PC-3 (cell line): ENCODE measurements around the gene CNTD1. TPM values are rescaled to one million over a fixed set of nuclear protein-coding genes. Genes with fewer than 3 reads are reported as not detected.
A peak's percentile ranks its signal among the peaks of the same experiment; 100 is the strongest.

ENCODE experiments used
- ATAC-seq: fragments of 200-7000 bp; cut with Tn5 transposase; 2 replicates; pipeline ENCODE4 v1.9.1; 2020; ENCODE audit warnings: mild to moderate bottlenecking, moderate library complexity
- BruUV-seq: library from RNA; stranded (reverse); fragments of 400-500 nt; replicated peaks from 2 replicates; lab custom pipeline; 2021; lab: Mats Ljungman, UMichigan
- CTCF ChIA-PET: fragments of 300-600 bp; sonication (Branson Sonifier 250); formaldehyde crosslinking; loops from one replicate; lab custom pipeline; 2022; ENCODE audit warnings: antibody characterized with exemption; lab: Charles Lee
- POLR2A ChIA-PET: fragments of 300-600 bp; sonication (Branson Sonifier 250); formaldehyde crosslinking; loops from one replicate; lab custom pipeline; 2022; ENCODE audit warnings: antibody characterized with exemption; ENCODE audit not compliant: unreplicated experiment; lab: Charles Lee
- DNase-seq: peaks from one replicate; pipeline ENCODE4 v3.0.0-alpha.2; 2015
- H2AFZ ChIP-seq: fragments of 300-600 bp; sonication (generic); 2 replicates; pipeline ENCODE4 v1.6.0; 2016; ENCODE audit warnings: antibody characterized with exemption, low read length
- H3F3A ChIP-seq: fragments of 300-600 bp; sonication (generic); one replicate; pipeline ENCODE4 v1.6.0; 2017; ENCODE audit warnings: antibody characterized with exemption, low read length, control low read depth, mild to moderate bottlenecking; ENCODE audit not compliant: unreplicated experiment
- H3K27ac ChIP-seq: fragments of 300-600 bp; sonication (generic); 2 replicates; pipeline ENCODE4 v1.5.1; 2016; ENCODE audit warnings: mild to moderate bottlenecking, low read length
- H3K27me3 ChIP-seq: fragments of 300-600 bp; sonication (generic); 2 replicates; pipeline ENCODE4 v1.6.1; 2016; ENCODE audit warnings: low read length, mixed read lengths
- H3K36me3 ChIP-seq: fragments of 300-600 bp; sonication (generic); 2 replicates; pipeline ENCODE4 v1.6.1; 2016; ENCODE audit warnings: low read depth, mixed run types, low read length, mixed read lengths
- H3K4me1 ChIP-seq: fragments of 300-600 bp; sonication (generic); 2 replicates; pipeline ENCODE4 v1.5.1; 2016; ENCODE audit warnings: low read length; ENCODE audit not compliant: insufficient read depth
- H3K4me2 ChIP-seq: fragments of 300-600 bp; sonication (generic); 2 replicates; pipeline ENCODE4 v1.6.0; 2016; ENCODE audit warnings: low read length
- H3K4me3 ChIP-seq: fragments of 300-600 bp; sonication (generic); 2 replicates; pipeline ENCODE4 v1.5.1; 2016; ENCODE audit warnings: mild to moderate bottlenecking, low read length, mixed read lengths
- H3K79me2 ChIP-seq: fragments of 300-600 bp; sonication (generic); 2 replicates; pipeline ENCODE4 v1.6.1; 2017; ENCODE audit warnings: low read length, mixed read lengths
- H3K9ac ChIP-seq: fragments of 300-600 bp; sonication (generic); 2 replicates; pipeline ENCODE4 v1.6.0; 2016; ENCODE audit warnings: mild to moderate bottlenecking, low read length
- H3K9me2 ChIP-seq: fragments of 300-600 bp; sonication (generic); replicated peaks from 2 replicates; pipeline ENCODE4 v1.6.1; 2016; ENCODE audit warnings: mixed run types, low read length, mixed read lengths
- H3K9me3 ChIP-seq: fragments of 300-600 bp; sonication (generic); 2 replicates; pipeline ENCODE4 v1.6.1; 2016; ENCODE audit warnings: low read length, mixed read lengths
- H4K20me1 ChIP-seq: fragments of 300-600 bp; sonication (generic); 2 replicates; pipeline ENCODE4 v1.6.1; 2016; ENCODE audit warnings: low read length, mixed read lengths
- EZH2 ChIP-seq: fragments of 300-600 bp; sonication (generic); IDR thresholded peaks from one replicate; pipeline ENCODE4 v1.6.1; 2017; ENCODE audit warnings: antibody characterized with exemption, mild to moderate bottlenecking, low read length; ENCODE audit not compliant: unreplicated experiment
- EZH2phosphoT487 ChIP-seq: fragments of 300-600 bp; sonication (generic); IDR thresholded peaks from 2 replicates; pipeline ENCODE4 v1.6.1; 2018; ENCODE audit warnings: mild to moderate bottlenecking, antibody characterized with exemption, low read length, borderline replicate concordance
- intact Hi-C: fragments of 100-400 bp; cut with micrococcal nuclease; formaldehyde crosslinking; loops from 2 replicates; pipeline ENCODE4 v1.9.0; 2023
- total RNA-seq: library from RNA; depleted of rRNA; stranded (reverse); fragments of >200 nt; gene quantifications from 2 replicates; pipeline ENCODE4 v1.2.3, GENCODE V29; 2014
- TF ChIP-seq, protein P1 (sequence below): fragments of 300-600 bp; sonication (generic); conservative IDR thresholded peaks from 2 replicates; pipeline ENCODE4 v1.5.1; 2017; ENCODE audit warnings: antibody characterized with exemption, low read depth, mild to moderate bottlenecking, low read length

Gene CNTD1
- total RNA-seq, 1 experiment from 2014 or later, result not detected

DNA sequence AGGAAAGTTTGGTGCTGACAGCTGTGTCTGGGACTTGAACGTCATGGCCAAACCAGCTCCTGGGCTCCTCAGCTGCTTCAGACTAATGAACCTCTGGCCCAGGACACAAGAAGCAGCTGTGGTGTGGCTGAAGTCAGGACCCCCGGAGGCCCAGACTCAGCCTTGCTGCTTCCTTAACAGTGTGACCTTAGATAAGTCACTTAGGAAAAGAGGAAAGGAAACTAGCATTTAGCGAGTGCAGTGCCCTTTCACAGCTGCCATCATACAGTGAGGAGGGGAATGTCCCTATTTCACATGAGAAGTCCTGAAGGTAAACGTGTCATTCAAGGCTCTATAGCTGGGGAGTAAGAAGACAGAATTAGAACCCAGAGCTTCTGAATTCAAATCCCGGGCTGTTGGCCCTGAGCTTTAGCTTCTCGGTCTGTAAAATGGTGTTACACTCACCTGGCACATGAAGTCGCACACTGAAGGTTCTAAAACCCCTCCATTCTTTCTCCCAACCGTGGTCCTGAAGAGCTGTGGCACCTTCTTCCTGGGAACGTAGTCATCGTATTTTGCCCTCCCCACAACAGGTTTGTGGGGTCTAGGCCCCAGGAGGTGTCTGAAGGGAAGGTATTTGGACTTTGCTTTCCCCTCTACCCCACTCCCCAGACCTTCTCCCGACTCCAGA is 38.5 kb upstream of the CNTD1 start:
- Histone ChIP-seq H3F3A (no peaks in the 10 kb centered on the region), H2AFZ (no peak overlapping the region), H3K9me3 (no peaks in the 10 kb centered on the region), H3K4me2 (no peak overlapping the region), H3K27me3 (no peaks in the 10 kb centered on the region), H3K27ac (no peak overlapping the region), H3K4me1 (peaks cover under 1% of the 10 kb centered on the region; the same call in 1 of the 2 replicates), H3K79me2 (no peaks in the 10 kb centered on the region), H3K36me3 (no peaks in the 10 kb centered on the region), H3K9me2 (no peaks in the 10 kb centered on the region), H3K4me3 (no peak overlapping the region), H3K9ac (no peak overlapping the region), H4K20me1 (no peaks in the 10 kb centered on the region)
- no peak for ATAC-seq
- TF ChIP-seq, protein P1, sequence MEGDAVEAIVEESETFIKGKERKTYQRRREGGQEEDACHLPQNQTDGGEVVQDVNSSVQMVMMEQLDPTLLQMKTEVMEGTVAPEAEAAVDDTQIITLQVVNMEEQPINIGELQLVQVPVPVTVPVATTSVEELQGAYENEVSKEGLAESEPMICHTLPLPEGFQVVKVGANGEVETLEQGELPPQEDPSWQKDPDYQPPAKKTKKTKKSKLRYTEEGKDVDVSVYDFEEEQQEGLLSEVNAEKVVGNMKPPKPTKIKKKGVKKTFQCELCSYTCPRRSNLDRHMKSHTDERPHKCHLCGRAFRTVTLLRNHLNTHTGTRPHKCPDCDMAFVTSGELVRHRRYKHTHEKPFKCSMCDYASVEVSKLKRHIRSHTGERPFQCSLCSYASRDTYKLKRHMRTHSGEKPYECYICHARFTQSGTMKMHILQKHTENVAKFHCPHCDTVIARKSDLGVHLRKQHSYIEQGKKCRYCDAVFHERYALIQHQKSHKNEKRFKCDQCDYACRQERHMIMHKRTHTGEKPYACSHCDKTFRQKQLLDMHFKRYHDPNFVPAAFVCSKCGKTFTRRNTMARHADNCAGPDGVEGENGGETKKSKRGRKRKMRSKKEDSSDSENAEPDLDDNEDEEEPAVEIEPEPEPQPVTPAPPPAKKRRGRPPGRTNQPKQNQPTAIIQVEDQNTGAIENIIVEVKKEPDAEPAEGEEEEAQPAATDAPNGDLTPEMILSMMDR, result no peak
- TF ChIP-seq EZH2 (no peak), EZH2phosphoT487 (no peak)
- POLR2A ChIA-PET, result no interaction called here
- BruUV-seq, result no TSS peak
- DNase-seq, result no peak
- intact Hi-C loops, result no loop called here
- CTCF ChIA-PET, result no interaction called here

GRCh38 chr17:42760652-42761581 is 37.7 kb upstream of the CNTD1 start, which contains the start of gene RAMP2:
Gene RAMP2 (plus strand): TSS chr17:42761227. CDS start chr17:42761262, 35 bp downstream.
- H3K9me2 ChIP-seq, result no peaks in the 10 kb centered on the region
- H3F3A ChIP-seq, result no peaks in the 10 kb centered on the region
- no peaks in the 10 kb centered on the region for H3K9me3 ChIP-seq
- ATAC-seq, result peak; percentile 49
- intact Hi-C loops, result no loop called here
- no peaks in the 10 kb centered on the region for H3K79me2 ChIP-seq
- no peaks in the 10 kb centered on the region for H4K20me1 ChIP-seq
- ChIA-PET POLR2A (no interaction called here), CTCF (no interaction called here)
- H3K27me3 ChIP-seq, result no peaks in the 10 kb centered on the region
- no peak for DNase-seq
- no peak for TF ChIP-seq EZH2
- H2AFZ ChIP-seq, result peak within 1 kb of the TSS; percentile 57; the same call in 1 of the 2 replicates
- H3K36me3 ChIP-seq, result no peaks in the 10 kb centered on the region
- peak within 1 kb of the TSS; percentile 49; the same call in 1 of the 2 replicates for H3K4me3 ChIP-seq
- no peak within 1 kb of the TSS for H3K27ac ChIP-seq
- no TSS peak for BruUV-seq
- H3K4me1 ChIP-seq, result no peaks in the 10 kb centered on the region; the same call in 1 of the 2 replicates
- H3K4me2 ChIP-seq, result peak within 1 kb of the TSS; percentile 65
- no peak within 1 kb of the TSS for H3K9ac ChIP-seq

GRCh38 chr17:42761638-42762037 is 37.0 kb upstream of the CNTD1 start:
- peak overlapping the region; percentile 49; the same call in 1 of the 2 replicates for H3K4me3 ChIP-seq
- no peak overlapping the region for H3K9ac ChIP-seq
- no peak for DNase-seq
- ChIA-PET CTCF (no interaction called here), POLR2A (no interaction called here)
- no peaks in the 10 kb centered on the region for H3K9me2 ChIP-seq
- H3K36me3 ChIP-seq, result no peaks in the 10 kb centered on the region
- H3K27ac ChIP-seq, result no peak overlapping the region
- TF ChIP-seq EZH2, result no peak
- TF ChIP-seq EZH2phosphoT487, result no peak
- TF ChIP-seq, protein P1, result no peak
- peak overlapping the region; percentile 65; the same call in 1 of the 2 replicates for H3K4me2 ChIP-seq
- no peaks in the 10 kb centered on the region for H3K79me2 ChIP-seq
- no peaks in the 10 kb centered on the region; the same call in 1 of the 2 replicates for H3K4me1 ChIP-seq
- intact Hi-C loops, result no loop called here
- H4K20me1 ChIP-seq, result no peaks in the 10 kb centered on the region
- BruUV-seq, result no TSS peak
- H3K9me3 ChIP-seq, result no peaks in the 10 kb centered on the region
- peak overlapping the region; percentile 57; the same call in 1 of the 2 replicates for H2AFZ ChIP-seq
- no peak for ATAC-seq
- no peaks in the 10 kb centered on the region for H3F3A ChIP-seq
- no peaks in the 10 kb centered on the region for H3K27me3 ChIP-seq
